GM12878 (cell line): ENCODE data around the gene CADPS. TPM values are rescaled to one million over a fixed set of nuclear protein-coding genes. Genes with fewer than 3 reads are reported as not detected.

Experiments
- ATAC-seq: fragments of 200-7000 bp; cut with Tn5 transposase; 3 replicates; pipeline ENCODE4 v1.9.1; 2020; ENCODE audit warnings: mild to moderate bottlenecking, moderate library complexity
- BruUV-seq: library from RNA; stranded (reverse); fragments of 400-500 nt; replicated peaks from 2 replicates; lab custom pipeline; 2021; lab: Mats Ljungman, UMichigan
- CTCF ChIA-PET: fragments of 300-600 bp; sonication (Branson Sonifier 250); formaldehyde crosslinking; extraction: SDS; loops from one replicate; lab custom pipeline; 2021; ENCODE audit warnings: inconsistent platforms; lab: Yijun Ruan, JAX
- POLR2A ChIA-PET: fragments of 350-600 bp; formaldehyde crosslinking; extraction: SDS; loops from one replicate; lab custom pipeline; 2021; ENCODE audit warnings: inconsistent platforms; lab: Charles Lee
- RAD21 ChIA-PET: fragments of 300-600 bp; sonication (Branson Sonifier 250); formaldehyde crosslinking; loops from one replicate; lab custom pipeline; 2023; ENCODE audit warnings: antibody characterized with exemption; ENCODE audit not compliant: unreplicated experiment; lab: Charles Lee
- SMC1A ChIA-PET: fragments of 300-600 bp; sonication (Branson Sonifier 250); formaldehyde crosslinking; loops from one replicate; lab custom pipeline; 2023; ENCODE audit not compliant: unreplicated experiment, uncharacterized antibody; lab: Charles Lee
- DNase-seq: peaks from one replicate; pipeline ENCODE4 v3.0.0-alpha.2; 2011; ENCODE audit warnings: low read depth, low spot score
- FAIRE-seq: peaks from 3 replicates; lab custom pipeline; 2011; peaks lifted over from hg19 to GRCh38; lab: Jason Lieb, UNC
- H2AFZ ChIP-seq: 2 replicates; pipeline ENCODE4 v1.6.0; 2011; ENCODE audit warnings: low read depth, low read length, control low read depth; ENCODE audit not compliant: control insufficient read depth
- H3K27ac ChIP-seq: 2 replicates; pipeline ENCODE4 v1.5.1; 2011; ENCODE audit warnings: control low read depth; ENCODE audit not compliant: control insufficient read depth, insufficient read depth
- H3K27me3 ChIP-seq, 2 experiments: replicated peaks in 1 of 2; 2 replicates each; pipeline versions ENCODE4 v1.6.0 to v1.6.1; 2011; ENCODE audit warnings: low read length in 1 of 2; ENCODE audit not compliant: control insufficient read depth in 2 of 2, insufficient read depth in 2 of 2
- H3K36me3 ChIP-seq, 2 experiments: 2 replicates each; pipeline ENCODE4 v1.5.1; 2011; ENCODE audit warnings: low read length in 1 of 2; ENCODE audit not compliant: control insufficient read depth in 2 of 2, insufficient read depth in 2 of 2
- H3K4me1 ChIP-seq: 2 replicates; pipeline ENCODE4 v1.6.1; 2011; ENCODE audit warnings: mild to moderate bottlenecking, low read length, moderate library complexity, mixed read lengths; ENCODE audit not compliant: control insufficient read depth, insufficient read depth
- H3K4me2 ChIP-seq: 2 replicates; pipeline ENCODE4 v1.6.0; 2011; ENCODE audit warnings: control low read depth; ENCODE audit not compliant: control insufficient read depth, insufficient read depth
- H3K4me3 ChIP-seq: fragments of 200-600 bp; sonication (generic); 2 replicates; pipeline ENCODE4 v1.5.1; 2016
- H3K79me2 ChIP-seq: 2 replicates; pipeline ENCODE4 v1.6.0; 2011; ENCODE audit warnings: low read length; ENCODE audit not compliant: control insufficient read depth, insufficient read depth
- H3K9ac ChIP-seq: 2 replicates; pipeline ENCODE4 v1.8.0; 2011; ENCODE audit warnings: low read length, control low read depth, mixed read lengths; ENCODE audit not compliant: control insufficient read depth, insufficient read depth
- H3K9me3 ChIP-seq: replicated peaks from 3 replicates; pipeline ENCODE4 v1.5.1; 2011; ENCODE audit warnings: mild to moderate bottlenecking, low read length; ENCODE audit not compliant: control insufficient read depth, insufficient read depth
- H4K20me1 ChIP-seq: 2 replicates; pipeline ENCODE4 v1.6.0; 2011; ENCODE audit not compliant: control insufficient read depth, insufficient read depth
- CHD4 ChIP-seq: fragments of 200-600 bp; sonication (generic); IDR thresholded peaks from 2 replicates; pipeline ENCODE4 v1.6.1; 2016; ENCODE audit warnings: mild to moderate bottlenecking
- EP300 ChIP-seq, 2 experiments: fragments of 150-350 bp in 1 of 2; IDR thresholded peaks; 2 replicates each; pipeline ENCODE4 v1.6.1; 2011 to 2012; ENCODE audit warnings: low read depth in 2 of 2, low read length in 2 of 2, borderline replicate concordance in 1 of 2, improper control_type of control experiment in 1 of 2, inconsistent platforms in 1 of 2; ENCODE audit not compliant: control insufficient read depth in 1 of 2
- EZH2 ChIP-seq: IDR thresholded peaks from 2 replicates; pipeline ENCODE4 v1.6.1; 2012; ENCODE audit warnings: low read depth, mild to moderate bottlenecking, control low read depth, inconsistent platforms, low read length, borderline replicate concordance; ENCODE audit not compliant: control insufficient read depth
- HDGF ChIP-seq: fragments of 450-650 bp; IDR thresholded peaks from 2 replicates; pipeline ENCODE4 v1.6.1; 2016; ENCODE audit warnings: antibody characterized with exemption
- IKZF2 ChIP-seq, 2 experiments: fragments of 450-650 bp; IDR thresholded peaks; 2 replicates each; pipeline ENCODE4 v1.6.1; 2017; ENCODE audit warnings: mild to moderate bottlenecking in 2 of 2, moderate library complexity in 2 of 2
- SIX5 ChIP-seq: IDR thresholded peaks from 2 replicates; pipeline ENCODE4 v1.6.1; 2011; ENCODE audit warnings: mild to moderate bottlenecking, low read depth, low read length, moderate library complexity; ENCODE audit not compliant: severe bottlenecking
- ZNF217 ChIP-seq: fragments of 450-650 bp; IDR thresholded peaks from 2 replicates; pipeline ENCODE4 v1.6.1; 2017; ENCODE audit warnings: antibody characterized with exemption, mild to moderate bottlenecking
- ZNF274 ChIP-seq: IDR thresholded peaks from one replicate; pipeline ENCODE4 v1.8.0; 2011; ENCODE audit not compliant: insufficient read length, insufficient read depth
- WGBS: methylation state at CpG from one replicate; pipeline ENCODE4 v1.1.6; 2016; ENCODE audit warnings: low lambda C conversion rate; ENCODE audit not compliant: insufficient replicate concordance, insufficient coverage; ENCODE audit errors: missing lambda C conversion rate; 5-methylcytosine and 5-hydroxymethylcytosine counted together
- in situ Hi-C: fragments of 300-500 bp; cut with MboI; formaldehyde crosslinking; loops from 9 replicates; pipeline ENCODE4 v1.14.3; 2018; ENCODE audit warnings: mixed read lengths
- intact Hi-C: fragments of 100-400 bp; cut with micrococcal nuclease; formaldehyde crosslinking; loops from one replicate; pipeline ENCODE4 v1.14.2; 2022; ENCODE audit not compliant: unreplicated experiment
- polyA plus RNA-seq, 11 experiments: library from polyadenylated mRNA; depleted of rRNA in 4 of 11; unstranded in 6 of 11; stranded (reverse) in 5 of 11; fragments of >200 nt; fragmentation: Nextera tagmentation in 4 of 11; fragmentation: Illumina TruSeq in 1 of 11; extraction: Ambion mirVana in 4 of 11; extraction: Trizol in 1 of 11; gene quantifications; 1 replicate in 1 of 11; 2 replicates in 10 of 11; pipeline versions ENCODE4 v1.2.1 to v1.2.3, GENCODE V29; 2011 to 2016; ENCODE audit warnings: inconsistent platforms in 2 of 11, missing spikeins in 2 of 11, low read depth in 1 of 11
- total RNA-seq, 4 experiments: library from RNA; depleted of rRNA in 3 of 4; stranded (reverse); fragments of >200 nt in 3 of 4; fragmentation: Illumina TruSeq in 1 of 4; extraction: Trizol in 1 of 4; gene quantifications; 2 replicates each; pipeline versions ENCODE4 v1.2.1 to v1.2.3, GENCODE V29; 2013 to 2021
- TF ChIP-seq, protein P1 (sequence below), 3 experiments: IDR thresholded peaks in 2 of 3; conservative IDR thresholded peaks in 1 of 3; 2 replicates each; pipeline ENCODE4 v1.5.1; 2011; ENCODE audit warnings: low read depth in 3 of 3, low read length in 3 of 3, mild to moderate bottlenecking in 3 of 3, control low read depth in 2 of 3, moderate library complexity in 2 of 3, inconsistent platforms in 1 of 3, mixed read lengths in 1 of 3; ENCODE audit not compliant: control insufficient read depth in 2 of 3, insufficient read depth in 1 of 3; ENCODE audit errors: extremely low read depth in 1 of 3
- TF ChIP-seq, protein P2 (sequence below): fragments of 450-650 bp; IDR thresholded peaks from 2 replicates; pipeline ENCODE4 v1.6.1; 2018; ENCODE audit warnings: borderline replicate concordance, mild to moderate bottlenecking; ENCODE audit not compliant: partially characterized antibody
- TF ChIP-seq, protein P3 (sequence below): IDR thresholded peaks from 2 replicates; pipeline ENCODE4 v1.6.1; 2011; ENCODE audit warnings: borderline replicate concordance, low read depth, mild to moderate bottlenecking, moderate library complexity, low read length; ENCODE audit not compliant: insufficient read depth, poor library complexity, severe bottlenecking

The CADPS gene
- total and polyA plus RNA-seq, 10 of the 15 experiments (the other 5 are each of a cell fraction or from before 2014, with no cell fraction given) = 0.20 TPM; not detected in 9

- ChIA-PET CTCF (interaction anchor here (0.7 kb wide), 1 partner anchor 124 kb away, joined by 3 read pairs; no protein-coding TSS in a partner anchor), SMC1A (no interaction called here), RAD21 (no interaction called here), POLR2A (no interaction called here)
- WGBS = 49% methylated on average over 12 of the region's 12 CpGs
- intact Hi-C loops = no loop called here
- FAIRE-seq (no peak), DNase-seq (no peak), ATAC-seq (no peak)
- no peak overlapping the region for H3K9ac ChIP-seq
- H4K20me1 ChIP-seq = no peaks in the 10 kb centered on the region
- no peaks in the 10 kb centered on the region for H3K4me1 ChIP-seq
- H3K4me2 ChIP-seq = no peak overlapping the region
- peaks cover 8 to 14% of the 10 kb centered on the region in 2 experiments for H3K27me3 ChIP-seq
- no peaks in the 10 kb centered on the region for H3K9me3 ChIP-seq
- TF ChIP-seq ZNF217 (no peak), SIX5 (no peak), CHD4 (no peak), EP300 (IDR thresholded peaks at IDR 0.05; ENCODE audit: borderline replicate concordance in 1 of 2, control insufficient read depth in 1 of 2, low read depth in 2 of 2, low read length in 2 of 2) (no peak), ZNF274 (no peak), EZH2 (no peak), HDGF (no peak), IKZF2 (IDR thresholded peaks at IDR 0.05) (no peak)
- TF ChIP-seq, protein P1, sequence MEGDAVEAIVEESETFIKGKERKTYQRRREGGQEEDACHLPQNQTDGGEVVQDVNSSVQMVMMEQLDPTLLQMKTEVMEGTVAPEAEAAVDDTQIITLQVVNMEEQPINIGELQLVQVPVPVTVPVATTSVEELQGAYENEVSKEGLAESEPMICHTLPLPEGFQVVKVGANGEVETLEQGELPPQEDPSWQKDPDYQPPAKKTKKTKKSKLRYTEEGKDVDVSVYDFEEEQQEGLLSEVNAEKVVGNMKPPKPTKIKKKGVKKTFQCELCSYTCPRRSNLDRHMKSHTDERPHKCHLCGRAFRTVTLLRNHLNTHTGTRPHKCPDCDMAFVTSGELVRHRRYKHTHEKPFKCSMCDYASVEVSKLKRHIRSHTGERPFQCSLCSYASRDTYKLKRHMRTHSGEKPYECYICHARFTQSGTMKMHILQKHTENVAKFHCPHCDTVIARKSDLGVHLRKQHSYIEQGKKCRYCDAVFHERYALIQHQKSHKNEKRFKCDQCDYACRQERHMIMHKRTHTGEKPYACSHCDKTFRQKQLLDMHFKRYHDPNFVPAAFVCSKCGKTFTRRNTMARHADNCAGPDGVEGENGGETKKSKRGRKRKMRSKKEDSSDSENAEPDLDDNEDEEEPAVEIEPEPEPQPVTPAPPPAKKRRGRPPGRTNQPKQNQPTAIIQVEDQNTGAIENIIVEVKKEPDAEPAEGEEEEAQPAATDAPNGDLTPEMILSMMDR (IDR thresholded peaks at IDR 0.05 in 2 of 3, conservative IDR thresholded peaks at IDR 0.05 in 1 of 3; ENCODE audit: control insufficient read depth in 2 of 3, extremely low read depth in 1 of 3, insufficient read depth in 1 of 3, low read depth in 3 of 3, low read length in 3 of 3) = no peak
- TF ChIP-seq, protein P2, sequence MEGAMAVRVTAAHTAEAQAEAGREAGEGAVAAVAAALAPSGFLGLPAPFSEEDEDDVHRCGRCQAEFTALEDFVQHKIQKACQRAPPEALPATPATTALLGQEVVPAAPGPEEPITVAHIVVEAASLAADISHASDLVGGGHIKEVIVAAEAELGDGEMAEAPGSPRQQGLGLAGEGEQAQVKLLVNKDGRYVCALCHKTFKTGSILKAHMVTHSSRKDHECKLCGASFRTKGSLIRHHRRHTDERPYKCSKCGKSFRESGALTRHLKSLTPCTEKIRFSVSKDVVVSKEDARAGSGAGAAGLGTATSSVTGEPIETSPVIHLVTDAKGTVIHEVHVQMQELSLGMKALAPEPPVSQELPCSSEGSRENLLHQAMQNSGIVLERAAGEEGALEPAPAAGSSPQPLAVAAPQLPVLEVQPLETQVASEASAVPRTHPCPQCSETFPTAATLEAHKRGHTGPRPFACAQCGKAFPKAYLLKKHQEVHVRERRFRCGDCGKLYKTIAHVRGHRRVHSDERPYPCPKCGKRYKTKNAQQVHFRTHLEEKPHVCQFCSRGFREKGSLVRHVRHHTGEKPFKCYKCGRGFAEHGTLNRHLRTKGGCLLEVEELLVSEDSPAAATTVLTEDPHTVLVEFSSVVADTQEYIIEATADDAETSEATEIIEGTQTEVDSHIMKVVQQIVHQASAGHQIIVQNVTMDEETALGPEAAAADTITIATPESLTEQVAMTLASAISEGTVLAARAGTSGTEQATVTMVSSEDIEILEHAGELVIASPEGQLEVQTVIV = no peak
- TF ChIP-seq, protein P3, sequence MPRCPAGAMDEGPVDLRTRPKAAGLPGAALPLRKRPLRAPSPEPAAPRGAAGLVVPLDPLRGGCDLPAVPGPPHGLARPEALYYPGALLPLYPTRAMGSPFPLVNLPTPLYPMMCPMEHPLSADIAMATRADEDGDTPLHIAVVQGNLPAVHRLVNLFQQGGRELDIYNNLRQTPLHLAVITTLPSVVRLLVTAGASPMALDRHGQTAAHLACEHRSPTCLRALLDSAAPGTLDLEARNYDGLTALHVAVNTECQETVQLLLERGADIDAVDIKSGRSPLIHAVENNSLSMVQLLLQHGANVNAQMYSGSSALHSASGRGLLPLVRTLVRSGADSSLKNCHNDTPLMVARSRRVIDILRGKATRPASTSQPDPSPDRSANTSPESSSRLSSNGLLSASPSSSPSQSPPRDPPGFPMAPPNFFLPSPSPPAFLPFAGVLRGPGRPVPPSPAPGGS = no peak
- in situ Hi-C loops = no loop called here
- H3K36me3 ChIP-seq = no peaks in the 10 kb centered on the region
- H3K4me3 ChIP-seq = no peak overlapping the region
- no peak overlapping the region for H2AFZ ChIP-seq
- BruUV-seq = no TSS peak
- H3K27ac ChIP-seq = no peak overlapping the region
- H3K79me2 ChIP-seq = no peaks in the 10 kb centered on the region
Measured at GRCh38 chr3:62369476-62369743, 505.8 kb downstream of the CADPS start.
